SK-N-SH (cell line): Measurements from ENCODE around the gene TMEM116. TPM values are rescaled to one million over a fixed set of nuclear protein-coding genes. Genes with fewer than 3 reads are reported as not detected.
"Not testable (repeated sequence)": the region's sequence is repeated elsewhere in the genome, so short reads cannot be mapped to it uniquely, and the experiment has no call there.

Source experiments
- CTCF ChIA-PET: fragments of 300-600, 350-600 bp; formaldehyde crosslinking; extraction: SDS; loops from one replicate; lab custom pipeline; 2021; lab: Yijun Ruan, JAX
- POLR2A ChIA-PET: fragments of 350-600 bp; sonication (Branson Sonifier 250); formaldehyde crosslinking; extraction: SDS; loops from one replicate; lab custom pipeline; 2020; ENCODE audit warnings: antibody characterized with exemption, inconsistent platforms; lab: Yijun Ruan, JAX
- DNase-seq: peaks from one replicate; pipeline ENCODE4 v3.0.0; 2012
- H2AFZ ChIP-seq: fragments of 200-600 bp; sonication (generic); 2 replicates; pipeline ENCODE4 v1.8.1; 2016; ENCODE audit warnings: antibody characterized with exemption, mild to moderate bottlenecking, low read depth
- H3F3A ChIP-seq: fragments of 200-600 bp; sonication (generic); replicated peaks from 2 replicates; pipeline ENCODE3; 2016; ENCODE audit warnings: antibody characterized with exemption, mild to moderate bottlenecking; ENCODE audit not compliant: insufficient read depth
- H3K27ac ChIP-seq, 2 experiments: fragments of 200-500 bp in 1 of 2; fragments of 200-600 bp in 1 of 2; sonication (Bioruptor generic) in 1 of 2; sonication (generic), shearing (Covaris generic) in 1 of 2; 2 replicates each; pipeline versions ENCODE4 v1.5.1 to v1.6.1; 2014 to 2016; ENCODE audit warnings: low read depth in 2 of 2, inconsistent platforms in 1 of 2, low read length in 1 of 2, mild to moderate bottlenecking in 1 of 2, mixed read lengths in 1 of 2
- H3K27me3 ChIP-seq: fragments of 200-600 bp; sonication (generic), shearing (Covaris generic); 2 replicates; pipeline ENCODE4 v1.6.1; 2016; ENCODE audit warnings: mixed run types; ENCODE audit not compliant: insufficient read depth
- H3K36me3 ChIP-seq, 2 experiments: fragments of 200-500 bp in 1 of 2; fragments of 200-600 bp in 1 of 2; sonication (Bioruptor generic) in 1 of 2; sonication (generic) in 1 of 2; replicated peaks in 1 of 2; 2 replicates each; pipeline versions ENCODE3 to v1.5.1; 2014 to 2016; ENCODE audit warnings: low read length in 1 of 2, mild to moderate bottlenecking in 1 of 2; ENCODE audit not compliant: insufficient read depth in 2 of 2, control insufficient read depth in 1 of 2
- H3K4me1 ChIP-seq, 2 experiments: fragments of 200-500 bp in 1 of 2; fragments of 200-600 bp in 1 of 2; sonication (Bioruptor generic) in 1 of 2; sonication (generic), shearing (Covaris generic) in 1 of 2; 2 replicates each; pipeline versions ENCODE4 v1.5.1 to v1.6.1; 2014 to 2016; ENCODE audit warnings: low read depth in 1 of 2, low read length in 1 of 2, mixed run types in 1 of 2; ENCODE audit not compliant: insufficient read depth in 2 of 2, control insufficient read depth in 1 of 2
- H3K4me2 ChIP-seq: fragments of 200-600 bp; sonication (generic), shearing (Covaris generic); 2 replicates; pipeline ENCODE4 v1.6.1; 2017; ENCODE audit warnings: mixed run types
- H3K4me3 ChIP-seq, 2 experiments: fragments of 200-500 bp in 1 of 2; fragments of 200-600 bp in 1 of 2; sonication (Bioruptor generic) in 1 of 2; sonication (generic), shearing (Covaris generic) in 1 of 2; 2 replicates each; pipeline versions ENCODE4 v1.5.1 to v1.8.1; 2014 to 2016; ENCODE audit warnings: low read depth in 2 of 2, inconsistent platforms in 1 of 2, low read length in 1 of 2, mild to moderate bottlenecking in 1 of 2, mixed read lengths in 1 of 2, moderate library complexity in 1 of 2
- H3K79me2 ChIP-seq: fragments of 200-600 bp; sonication (generic); 2 replicates; pipeline ENCODE4 v1.8.1; 2017; ENCODE audit warnings: mild to moderate bottlenecking; ENCODE audit not compliant: insufficient read depth
- H3K9ac ChIP-seq: fragments of 200-600 bp; sonication (generic); 2 replicates; pipeline ENCODE4 v1.6.1; 2017; ENCODE audit warnings: mixed run types
- H3K9me2 ChIP-seq: fragments of 200-600 bp; sonication (generic); 2 replicates; pipeline ENCODE4 v1.6.1; 2017; ENCODE audit warnings: mixed run types
- H3K9me3 ChIP-seq: fragments of 200-600 bp; sonication (generic); 2 replicates; pipeline ENCODE4 v1.6.1; 2017; ENCODE audit warnings: mixed run types, mild to moderate bottlenecking, moderate library complexity
- H4K20me1 ChIP-seq: fragments of 200-600 bp; sonication (generic); 2 replicates; pipeline ENCODE4 v1.6.1; 2017; ENCODE audit warnings: mild to moderate bottlenecking, mixed run types; ENCODE audit not compliant: insufficient read depth
- CHD2 ChIP-seq: fragments of 150-350 bp; IDR thresholded peaks from 2 replicates; pipeline ENCODE4 v1.6.1; 2018; ENCODE audit warnings: low read length; ENCODE audit not compliant: partially characterized antibody
- ELF1 ChIP-seq: IDR thresholded peaks from 2 replicates; pipeline ENCODE4 v1.4.0; 2012
- FOXJ3 ChIP-seq: sonication (generic); formaldehyde crosslinking; IDR thresholded peaks from 2 replicates; pipeline ENCODE4 v1.5.1; 2020; ENCODE audit warnings: mild to moderate bottlenecking, missing genetic modification reagents
- GABPA ChIP-seq: IDR thresholded peaks from 2 replicates; pipeline ENCODE4 v1.4.0; 2012; ENCODE audit warnings: low read depth, mild to moderate bottlenecking
- JUND ChIP-seq: IDR thresholded peaks from 2 replicates; pipeline ENCODE4 v1.4.0; 2012
- MXI1 ChIP-seq: IDR thresholded peaks from 2 replicates; pipeline ENCODE4 v1.6.1; 2012; ENCODE audit warnings: mild to moderate bottlenecking, low read depth, low read length, improper control_type of control experiment
- NFIC ChIP-seq: IDR thresholded peaks from 2 replicates; pipeline ENCODE4 v1.4.0; 2012; ENCODE audit warnings: borderline replicate concordance
- NRF1 ChIP-seq: IDR thresholded peaks from 2 replicates; pipeline ENCODE4 v1.6.1; 2012; ENCODE audit warnings: low read depth, mild to moderate bottlenecking, low read length
- POLR2AphosphoS5 ChIP-seq: IDR thresholded peaks from 2 replicates; pipeline ENCODE4 v1.6.1; 2012; ENCODE audit warnings: low read depth, low read length
- RFX5 ChIP-seq: IDR thresholded peaks from 2 replicates; pipeline ENCODE4 v1.6.1; 2012; ENCODE audit warnings: mild to moderate bottlenecking, improper control_type of control experiment, low read length
- RXRA ChIP-seq: IDR thresholded peaks from 2 replicates; pipeline ENCODE4 v1.4.0; 2012; ENCODE audit warnings: low read depth, mild to moderate bottlenecking, borderline replicate concordance
- SIN3A ChIP-seq: IDR thresholded peaks from 2 replicates; pipeline ENCODE4 v1.6.1; 2012; ENCODE audit warnings: low read depth, mild to moderate bottlenecking, low read length, moderate library complexity, borderline replicate concordance
- SMC3 ChIP-seq: IDR thresholded peaks from 2 replicates; pipeline ENCODE4 v1.6.1; 2012; ENCODE audit warnings: low read depth, low read length, improper control_type of control experiment
- USF2 ChIP-seq: fragments of 150-350 bp; IDR thresholded peaks from 2 replicates; pipeline ENCODE4 v1.6.1; 2017; ENCODE audit warnings: antibody characterized with exemption, low read length, low read depth, borderline replicate concordance
- ZBTB33 ChIP-seq: IDR thresholded peaks from 2 replicates; pipeline ENCODE4 v1.4.0; 2012; ENCODE audit warnings: low read depth, borderline replicate concordance
- WGBS: methylation state at CpG from one replicate; pipeline ENCODE4 v1.1.6; 2017; ENCODE audit warnings: low lambda C conversion rate; 5-methylcytosine and 5-hydroxymethylcytosine counted together
- polyA plus RNA-seq, 3 experiments: library from polyadenylated mRNA; depleted of rRNA; stranded (reverse); fragments of >200 nt; gene quantifications; 2 replicates each; pipeline ENCODE4 v1.2.3, GENCODE V29; 2012
- TF ChIP-seq, protein P1 (sequence below): IDR thresholded peaks from 2 replicates; pipeline ENCODE4 v1.4.0; 2012; ENCODE audit warnings: low read depth

The TMEM116 gene
- polyA plus RNA-seq, 1 of the 3 experiments (the other 2 are of a cell fraction) = 7.9 TPM

DNA sequence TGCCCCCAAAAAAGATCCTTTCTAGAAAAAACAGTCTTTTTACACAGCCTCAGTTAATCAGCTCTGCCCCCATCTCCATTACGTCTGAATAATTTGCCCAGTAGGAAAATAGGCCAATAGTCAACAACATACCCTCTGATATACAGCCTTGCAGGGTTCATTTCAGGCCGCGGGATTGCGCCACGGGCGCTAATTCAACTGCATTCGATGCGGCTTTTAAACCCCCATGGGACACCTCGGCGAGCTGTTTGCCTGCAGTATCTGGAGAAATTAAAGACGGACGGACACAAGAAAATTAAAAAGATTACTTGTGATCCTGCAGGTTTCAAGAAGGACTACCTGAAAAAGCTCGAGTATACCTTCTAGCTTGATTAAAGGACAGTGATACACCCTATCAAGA is 36.4 kb upstream of the TMEM116 start (continued):
- TF ChIP-seq JUND (no peak), NFIC (no peak)

- no peak for TF ChIP-seq NFIC
- Histone ChIP-seq H3F3A (peaks cover 10% of the 10 kb centered on the region), H3K4me3 (no peak overlapping the region), H3K9me3 (no peaks in the 10 kb centered on the region), H3K9me2 (no peaks in the 10 kb centered on the region), H3K36me3 (peaks cover 65 to 91% of the 10 kb centered on the region in 2 experiments), H3K9ac (no peak overlapping the region), H3K4me2 (no peak overlapping the region), H3K4me1 (no peaks in the 10 kb centered on the region), H3K79me2 (peaks cover 6% of the 10 kb centered on the region; the same call in 1 of the 2 replicates), H2AFZ (no peak overlapping the region), H3K27me3 (no peaks in the 10 kb centered on the region), H3K27ac (no peak overlapping the region), H4K20me1 (no peaks in the 10 kb centered on the region)
- POLR2A ChIA-PET = no interaction called here
- WGBS = 98% methylated on average over 4 of the region's 4 CpGs
- DNase-seq = no peak
- CTCF ChIA-PET = no interaction called here
Observed at GRCh38 chr12:112046003-112046402, 33.0 kb upstream of the TMEM116 start.

DNA sequence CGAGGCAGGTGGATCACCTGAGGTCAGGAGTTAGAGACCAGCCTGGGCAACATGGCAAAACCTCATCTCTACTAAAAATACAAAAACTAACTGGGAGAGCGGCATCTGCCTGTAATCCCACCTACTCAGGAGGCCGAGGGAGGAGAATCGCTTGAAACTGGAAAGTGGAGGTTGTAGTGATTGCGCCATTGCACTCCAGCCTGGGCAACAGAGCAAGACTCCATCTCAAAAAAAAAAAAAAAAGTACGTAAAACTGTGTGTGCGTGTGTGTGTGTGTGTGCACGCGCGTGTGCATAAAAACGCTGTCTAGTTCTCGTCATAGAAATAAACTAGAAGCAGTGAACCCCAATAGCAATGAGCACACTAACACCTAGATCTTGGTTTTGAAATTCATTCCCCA is 23.6 kb upstream of the TMEM116 start:
- DNase-seq, H4K20me1 ChIP-seq, POLR2A ChIA-PET, H3K9me2 ChIP-seq, H2AFZ ChIP-seq, H3K79me2 ChIP-seq, H3K27ac ChIP-seq, H3K4me2 ChIP-seq, H3K4me1 ChIP-seq, H3K9me3 ChIP-seq, H3K27me3 ChIP-seq, H3K4me3 ChIP-seq, H3K9ac ChIP-seq: not testable (repeated sequence)
- Histone ChIP-seq H3K36me3 (peaks cover 63 to 74% of the 10 kb centered on the region in 2 experiments), H3F3A (peaks cover 16% of the 10 kb centered on the region)
- CTCF ChIA-PET = interaction anchor here (1.0 to 1.3 kb wide), 2 partner anchors 11 to 24 kb away, joined by 3 read pairs; partner anchors contain the start of gene TMEM116
- 98% methylated on average over 12 of the region's 12 CpGs for WGBS

GRCh38 chr12:112035219-112035785 is 22.3 kb upstream of the TMEM116 start:
- H2AFZ ChIP-seq = no peak overlapping the region
- 95% methylated on average over 4 of the region's 4 CpGs for WGBS
- H3K9ac ChIP-seq = no peak overlapping the region
- TF ChIP-seq FOXJ3 (CRISPR knock-in tag) (no peak), ELF1 (no peak), MXI1 (no peak), RFX5 (no peak), SIN3A (no peak), CHD2 (no peak), USF2 (no peak), RXRA (no peak), POLR2AphosphoS5 (no peak), GABPA (no peak), ZBTB33 (no peak), SMC3 (no peak), NRF1 (no peak)
- TF ChIP-seq, protein P1, sequence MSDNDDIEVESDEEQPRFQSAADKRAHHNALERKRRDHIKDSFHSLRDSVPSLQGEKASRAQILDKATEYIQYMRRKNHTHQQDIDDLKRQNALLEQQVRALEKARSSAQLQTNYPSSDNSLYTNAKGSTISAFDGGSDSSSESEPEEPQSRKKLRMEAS = no peak
- ChIA-PET POLR2A (no interaction called here), CTCF (no interaction called here)
- H4K20me1 ChIP-seq = no peaks in the 10 kb centered on the region
- no peaks in the 10 kb centered on the region for H3K9me2 ChIP-seq
- no peak overlapping the region for H3K27ac ChIP-seq
- H3K4me1 ChIP-seq = no peaks in the 10 kb centered on the region
- no peaks in the 10 kb centered on the region for H3K79me2 ChIP-seq
- no peak overlapping the region for H3K4me3 ChIP-seq
- no peaks in the 10 kb centered on the region for H3K27me3 ChIP-seq
- no peak overlapping the region for H3K4me2 ChIP-seq
- H3K36me3 ChIP-seq = peaks cover 68 to 77% of the 10 kb centered on the region in 2 experiments
- peaks cover 15% of the 10 kb centered on the region for H3F3A ChIP-seq
- H3K9me3 ChIP-seq = no peaks in the 10 kb centered on the region
- DNase-seq = no peak
